HG03520 (cell line): Measurements from ENCODE around the gene OSGEP.
"Not testable (repeated sequence)": the region's sequence is repeated elsewhere in the genome, so short reads cannot be mapped to it uniquely, and the experiment has no call there.

Source experiments
- ATAC-seq: cut with Tn5 transposase; IDR thresholded peaks from one replicate; pipeline ENCODE4 v1.9.1; 2021; ENCODE audit warnings: mild to moderate bottlenecking, moderate library complexity; ENCODE audit not compliant: unreplicated experiment

Gene OSGEP

GRCh38 chr14:20469890-20470602 lies 15.4 kb upstream of the OSGEP start:
- peak; percentile 23 for ATAC-seq

GRCh38 chr14:20469242-20469889 lies 14.8 kb upstream of the OSGEP start, which contains the start of gene PNP:
TSS of gene PNP (plus strand) at chr14:20469406. CDS start at chr14:20469525, 119 bp downstream.
- ATAC-seq = peak; percentile 89

- no peak for ATAC-seq
These were observed 14.2 kb upstream of the OSGEP start for GRCh38 chr14:20468764-20469241.

- peak; percentile 91 for ATAC-seq
These were observed 6.9 kb upstream of the OSGEP start, which contains the start of gene PIP4P1 for GRCh38 chr14:20461225-20462141. TSS of gene PIP4P1 (minus strand) at chr14:20461434. CDS start at chr14:20461325, 109 bp downstream.

- ATAC-seq = no peak
These were observed 6.0 kb upstream of the OSGEP start for GRCh38 chr14:20460458-20461224.

- no peak for ATAC-seq
These were observed 3.6 kb upstream of the OSGEP start for GRCh38 chr14:20458031-20458789.

- ATAC-seq = no peak
These were observed 2.4 kb upstream of the OSGEP start for GRCh38 chr14:20456971-20457370.

- ATAC-seq = peak; percentile 40
These were observed 1.0 kb upstream of the OSGEP start for GRCh38 chr14:20455355-20456300.

GRCh38 chr14:20452831-20453230 lies 1.8 kb downstream of the OSGEP start:
- not testable (repeated sequence) for ATAC-seq

- ATAC-seq = no peak
These were observed 7.7 kb downstream of the OSGEP start for GRCh38 chr14:20446889-20447288.

- not testable (repeated sequence) for ATAC-seq
These were observed 11.0 kb downstream of the OSGEP start for GRCh38 chr14:20443650-20444049.

GRCh38 chr14:20441461-20441860 lies 13.2 kb downstream of the OSGEP start:
- ATAC-seq = no peak

- ATAC-seq = no peak
These were observed 13.7 kb downstream of the OSGEP start for GRCh38 chr14:20440882-20441281.

- ATAC-seq = no peak
These were observed 14.1 kb downstream of the OSGEP start for GRCh38 chr14:20440465-20440864.

GRCh38 chr14:20438664-20439063 lies 15.9 kb downstream of the OSGEP start:
- ATAC-seq = no peak

GRCh38 chr14:20436363-20436755 lies 18.3 kb downstream of the OSGEP start:
- no peak for ATAC-seq

- no peak for ATAC-seq
These were observed 18.8 kb downstream of the OSGEP start, which contains the start of gene KLHL33 for GRCh38 chr14:20435582-20436362. TSS of gene KLHL33 (minus strand) at chr14:20436166. CDS start at chr14:20435811, 355 bp downstream.
